ENCODE data around the gene SAP130. TPM values are rescaled to one million over a fixed set of nuclear protein-coding genes. Genes with fewer than 3 reads are reported as not detected.

Gene SAP130
- total RNA-seq, 1 experiment from 2014 or later, result 6.9 TPM

DNA sequence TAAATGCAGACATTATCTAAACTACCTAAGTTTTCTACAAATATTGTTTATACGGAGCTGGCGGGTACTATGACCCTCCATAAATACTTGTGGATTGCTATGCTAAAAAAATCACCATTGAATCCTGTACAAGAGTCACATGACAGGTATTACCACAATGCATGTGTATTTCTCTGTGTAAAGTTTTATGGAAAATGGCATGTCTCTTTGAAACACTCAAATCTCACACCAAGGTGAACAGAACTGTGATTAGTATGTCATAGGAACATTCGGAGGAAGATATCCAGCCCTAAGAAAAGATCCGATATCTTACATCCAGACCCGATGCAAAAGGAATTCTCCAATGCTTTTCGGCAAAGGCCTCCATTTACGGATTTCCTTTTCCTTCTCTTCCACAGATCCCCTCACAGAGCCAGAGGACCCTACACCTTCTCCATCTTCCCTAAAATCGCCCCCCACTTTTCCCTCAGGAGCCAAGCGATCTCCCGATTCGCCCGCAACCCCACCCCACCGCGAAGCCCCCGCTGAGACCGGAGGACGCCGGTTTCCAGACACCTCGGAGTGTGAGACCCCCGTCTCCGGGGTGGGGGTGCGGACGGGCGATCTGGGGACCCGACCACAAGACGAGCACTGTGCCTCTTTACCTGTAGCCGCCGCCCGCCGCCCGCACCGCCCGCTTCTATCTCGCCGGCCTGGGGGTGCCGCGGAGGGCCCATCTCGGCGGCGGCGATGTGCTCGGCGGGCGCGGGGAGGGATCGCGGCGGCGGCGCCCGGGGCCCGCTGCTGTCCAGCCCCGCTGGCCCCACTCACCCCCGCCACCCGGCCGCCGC is 1.2 kb downstream of the SAP130 start:
- DNase-seq (ENCODE audit: low read depth), result no peak

DNA sequence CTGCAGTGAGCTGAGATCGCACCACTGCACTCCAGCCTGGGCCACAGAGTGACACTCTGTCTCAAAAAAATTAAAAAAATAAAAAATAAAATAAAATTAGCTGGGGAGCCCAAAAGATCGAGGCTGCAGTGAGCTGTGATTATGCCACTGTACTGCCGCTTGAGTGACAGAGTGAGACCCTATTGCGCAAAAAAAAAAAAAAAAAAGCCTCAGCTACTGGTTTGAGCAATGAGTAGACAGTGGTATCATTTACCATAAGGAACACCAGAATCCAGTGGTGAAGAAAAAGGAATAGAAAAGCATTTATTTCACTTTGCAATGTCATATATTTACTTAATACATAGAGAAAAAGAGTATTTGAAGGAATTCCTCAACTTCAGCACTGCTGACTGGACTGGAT is 3.0 kb downstream of the SAP130 start:
- no peak for DNase-seq (ENCODE audit: low read depth)

DNA sequence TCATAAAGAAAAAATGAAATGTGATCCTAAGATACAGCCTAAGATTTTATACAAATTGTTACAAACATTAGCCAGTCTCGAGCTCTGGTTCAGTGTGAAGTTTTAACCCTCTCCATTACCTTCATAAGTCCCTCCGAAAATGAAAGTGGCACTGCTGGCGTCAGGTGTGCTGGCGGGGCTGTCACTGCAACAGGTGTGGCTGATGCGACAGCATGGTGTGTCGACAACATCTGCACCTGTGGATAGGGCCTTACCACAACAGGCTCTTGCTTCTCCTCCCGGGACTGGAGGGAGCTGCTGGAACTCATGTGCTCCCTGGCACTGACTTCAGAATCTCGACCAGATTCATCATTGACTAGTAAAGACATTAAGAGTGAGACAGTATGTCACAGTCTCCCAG is 10.3 kb downstream of the SAP130 start:
- no peak for DNase-seq (ENCODE audit: low read depth)

DNA sequence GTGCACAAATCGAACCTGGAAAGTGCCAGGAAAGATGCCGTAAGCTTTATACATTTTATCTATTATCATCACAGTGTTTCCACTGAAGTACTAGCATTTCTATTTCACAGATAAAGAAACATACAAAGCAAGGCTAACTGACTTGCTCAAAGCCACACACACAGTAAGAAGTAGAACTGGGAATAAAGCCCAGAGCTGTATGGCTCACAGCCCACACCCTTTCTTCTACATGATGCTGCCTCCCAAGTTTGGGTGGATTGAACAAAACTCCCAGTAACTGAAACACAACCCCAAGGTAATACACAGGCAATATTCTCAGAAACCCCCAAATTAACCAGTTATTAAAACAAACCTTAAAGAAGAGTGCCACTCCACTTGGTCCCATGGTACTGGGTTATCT is 11.2 kb downstream of the SAP130 start:
- DNase-seq (ENCODE audit: low read depth), result no peak

DNA sequence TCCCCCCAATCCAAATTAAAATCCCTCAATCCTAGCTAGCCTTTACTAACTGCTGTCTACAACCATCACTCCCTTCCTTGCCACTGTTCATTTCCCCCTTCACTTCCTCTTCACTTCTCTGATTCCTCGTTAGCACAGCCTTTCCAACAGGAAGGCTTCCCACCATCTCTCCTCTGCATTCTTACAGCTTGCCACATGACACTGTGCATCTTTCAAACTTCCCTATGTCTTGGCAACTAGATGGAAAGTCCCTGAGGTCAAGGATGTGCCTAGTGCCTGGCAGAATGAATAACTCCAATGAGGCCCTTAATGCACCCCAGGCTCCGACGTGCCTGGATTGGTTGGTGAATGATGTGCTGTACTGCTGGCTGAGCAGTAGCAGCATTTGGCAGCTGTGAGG is 15.2 kb downstream of the SAP130 start:
- no peak for DNase-seq (ENCODE audit: low read depth)

DNA sequence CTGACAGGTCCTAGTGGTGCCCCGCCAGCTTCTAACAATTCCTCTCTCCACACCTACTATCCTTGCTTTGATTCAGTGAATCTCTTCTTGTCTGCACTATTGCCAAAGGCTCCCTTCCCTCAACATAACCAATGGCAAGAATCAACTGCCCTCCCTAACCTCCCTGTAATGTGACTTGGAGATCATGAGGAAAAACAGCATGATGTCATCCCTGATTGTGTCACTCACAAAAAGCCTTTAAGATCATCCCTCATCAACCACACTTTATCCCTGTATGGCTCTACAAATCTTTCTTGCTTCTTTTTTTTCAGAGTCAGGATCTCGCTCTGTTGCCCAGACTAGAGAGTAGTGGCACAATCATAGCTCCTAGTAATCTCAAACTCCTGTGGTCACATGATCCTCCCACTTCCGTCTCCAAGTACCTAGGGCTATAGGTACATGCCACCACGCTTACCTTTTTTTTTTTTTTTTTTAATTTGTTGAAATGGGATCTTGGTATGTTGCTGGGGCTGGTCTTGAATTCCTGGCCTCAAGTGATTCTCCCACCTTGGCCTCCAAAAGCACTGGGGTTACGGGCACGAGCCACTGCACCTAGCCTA is 19.7 kb downstream of the SAP130 start:
- DNase-seq (ENCODE audit: low read depth), result no peak

DNA sequence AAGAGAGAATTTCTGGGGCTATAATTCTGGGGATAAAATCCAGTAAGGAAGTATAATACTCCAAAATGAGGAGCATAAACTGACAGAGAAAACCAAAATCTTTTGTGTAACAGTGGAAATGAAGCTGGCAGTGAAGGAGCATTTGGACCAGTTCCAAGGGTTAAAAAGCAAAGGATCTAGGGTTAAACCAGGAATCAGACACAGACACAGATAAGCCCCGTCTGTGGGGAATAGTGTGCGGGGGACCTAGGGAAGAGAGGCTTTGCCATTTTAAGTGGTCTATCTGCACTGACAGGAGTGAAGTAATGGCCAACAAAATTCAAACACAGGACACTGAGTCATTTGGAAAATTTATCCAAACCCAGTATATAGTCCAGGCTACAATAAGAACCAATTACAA is 23.4 kb downstream of the SAP130 start:
- no peak for DNase-seq (ENCODE audit: low read depth)

DNA sequence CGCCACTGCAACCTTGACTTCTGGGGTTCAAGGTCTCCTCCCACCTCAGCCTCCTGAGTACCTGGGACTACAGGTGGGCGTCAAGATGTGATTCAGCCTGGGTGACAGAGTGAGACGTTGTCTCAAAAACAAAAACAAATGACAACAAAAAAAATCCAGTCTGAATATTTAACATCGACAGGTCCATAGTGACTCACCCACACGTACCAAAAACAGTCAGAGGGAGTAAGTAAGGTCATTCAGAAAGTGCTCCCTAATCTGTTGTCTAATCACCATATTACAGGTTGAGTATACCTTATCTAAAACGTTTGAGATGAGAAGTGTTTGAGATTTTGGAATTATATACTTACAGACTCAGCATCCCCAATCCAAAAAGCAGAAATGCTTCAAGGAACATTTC is 24.4 kb downstream of the SAP130 start:
- DNase-seq (ENCODE audit: low read depth), result no peak

DNA sequence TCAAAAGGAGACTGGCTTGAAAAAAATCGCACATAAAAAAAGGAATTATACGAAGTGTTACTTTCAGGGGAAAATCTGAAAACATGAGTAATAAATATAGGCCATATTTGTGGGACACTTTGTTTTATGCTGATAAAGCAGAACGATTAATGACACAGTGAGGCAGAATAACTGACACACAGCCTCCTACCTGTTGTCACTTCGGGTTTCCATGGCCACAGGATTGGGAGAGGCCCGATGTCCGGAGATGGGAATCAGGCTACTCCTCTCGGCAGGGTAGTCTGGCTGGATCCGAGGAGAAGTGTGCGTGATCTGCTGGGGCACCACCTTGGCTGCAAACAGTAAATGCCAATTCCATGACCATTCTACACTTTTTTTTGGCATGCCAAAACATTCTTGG is 31.7 kb downstream of the SAP130 start:
- no peak for DNase-seq (ENCODE audit: low read depth)

DNA sequence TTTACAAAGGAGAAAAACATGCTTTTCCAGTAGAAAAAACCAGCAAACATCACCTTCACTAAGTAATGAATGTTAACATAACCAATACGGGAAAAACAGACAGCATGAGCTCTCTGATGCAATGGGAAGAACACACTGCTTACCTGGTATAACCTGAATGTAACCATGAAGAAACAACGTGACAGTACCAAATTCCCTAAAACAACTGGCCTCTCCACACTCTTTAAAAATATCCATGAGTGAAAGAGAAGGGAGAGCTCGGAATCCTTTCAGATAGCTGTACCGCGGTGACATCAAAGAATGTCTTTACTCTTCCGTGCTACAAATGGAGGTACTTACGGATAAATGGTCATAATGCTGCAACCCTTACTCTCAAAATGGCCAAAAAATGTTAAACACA is 32.1 kb downstream of the SAP130 start:
- no peak for DNase-seq (ENCODE audit: low read depth)

DNA sequence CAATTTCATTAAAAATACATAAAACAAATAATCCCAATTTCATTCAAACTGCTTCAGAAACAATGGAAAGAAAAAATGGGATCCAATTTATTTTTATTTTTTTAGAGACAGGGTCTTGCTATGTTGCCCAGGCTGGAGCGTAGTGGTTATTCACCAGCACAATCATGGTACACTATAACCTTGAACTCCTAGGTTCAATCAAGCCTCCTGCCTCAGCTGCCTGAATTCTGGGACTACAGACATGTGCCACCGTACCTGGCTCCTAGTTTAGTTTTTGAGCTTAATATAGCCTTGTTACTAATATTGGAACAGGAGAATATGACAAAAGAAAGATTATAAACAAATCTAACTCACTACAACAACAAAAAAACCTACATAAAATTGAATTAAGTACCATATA is 34.2 kb downstream of the SAP130 start:
- no peak for DNase-seq (ENCODE audit: low read depth)

DNA sequence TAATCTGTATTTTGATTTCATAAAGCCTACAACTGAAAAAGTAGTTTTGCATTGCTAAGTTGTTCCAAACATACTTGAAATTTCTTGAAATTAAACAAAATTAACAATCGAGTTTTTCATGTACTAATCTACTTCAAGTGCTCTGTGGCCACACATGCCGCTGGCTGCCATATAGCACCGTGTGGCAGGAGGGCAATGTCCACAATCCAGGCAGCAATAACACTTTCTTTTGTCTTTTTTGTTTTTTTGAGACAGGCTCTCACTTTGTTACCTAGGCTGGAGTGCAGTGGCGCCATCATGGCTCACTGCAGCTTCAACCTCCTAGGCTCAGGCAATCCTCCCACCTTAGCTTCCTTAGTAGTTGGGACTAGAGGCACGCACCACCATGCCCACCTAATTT is 36.1 kb downstream of the SAP130 start:
- no peak for DNase-seq (ENCODE audit: low read depth)

DNA sequence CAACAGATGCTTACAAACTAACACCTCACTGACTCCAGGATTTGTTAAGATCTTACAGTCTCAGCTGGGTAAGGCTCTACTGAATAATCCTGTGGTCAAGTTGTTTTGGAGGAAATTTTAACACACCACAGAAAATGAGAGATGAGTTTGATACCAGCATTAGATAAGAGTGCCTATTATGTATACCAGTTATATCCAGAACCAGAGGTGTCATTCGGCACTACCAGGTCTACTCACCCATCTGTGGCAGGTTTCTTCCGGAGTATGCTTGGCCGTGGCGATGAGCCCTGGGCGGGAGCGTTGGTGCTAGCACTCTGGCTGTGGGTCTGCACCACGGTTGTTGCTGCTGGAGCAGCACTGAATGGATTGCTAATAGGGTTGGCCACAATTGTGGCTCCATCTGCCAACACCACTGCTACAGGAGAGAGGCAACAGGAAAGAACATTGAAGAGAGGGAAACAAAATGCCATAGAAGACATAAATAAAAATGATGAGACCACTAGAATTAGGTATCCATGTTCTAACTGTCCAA is 41.2 kb downstream of the SAP130 start:
- DNase-seq (ENCODE audit: low read depth), result no peak

DNA sequence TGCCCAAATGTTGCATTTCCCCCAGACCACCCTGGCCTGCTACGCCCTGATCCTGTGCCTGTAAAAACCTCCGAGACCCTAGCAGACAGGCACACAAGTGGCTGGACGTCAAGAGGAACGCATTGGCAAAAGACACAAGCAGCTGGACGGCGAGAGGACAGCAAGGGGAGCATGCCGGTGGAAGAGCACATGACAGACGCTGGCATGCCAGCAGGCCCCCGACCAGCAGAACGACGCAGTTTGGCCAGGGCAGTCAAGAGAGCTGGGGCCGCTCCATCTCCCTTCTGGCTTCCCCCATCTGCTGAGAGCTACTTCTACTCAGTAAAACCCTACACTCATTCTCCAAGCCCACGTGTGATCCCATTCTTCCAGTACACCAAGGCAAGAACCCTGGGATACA is 42.1 kb downstream of the SAP130 start:
- no peak for DNase-seq (ENCODE audit: low read depth)

DNA sequence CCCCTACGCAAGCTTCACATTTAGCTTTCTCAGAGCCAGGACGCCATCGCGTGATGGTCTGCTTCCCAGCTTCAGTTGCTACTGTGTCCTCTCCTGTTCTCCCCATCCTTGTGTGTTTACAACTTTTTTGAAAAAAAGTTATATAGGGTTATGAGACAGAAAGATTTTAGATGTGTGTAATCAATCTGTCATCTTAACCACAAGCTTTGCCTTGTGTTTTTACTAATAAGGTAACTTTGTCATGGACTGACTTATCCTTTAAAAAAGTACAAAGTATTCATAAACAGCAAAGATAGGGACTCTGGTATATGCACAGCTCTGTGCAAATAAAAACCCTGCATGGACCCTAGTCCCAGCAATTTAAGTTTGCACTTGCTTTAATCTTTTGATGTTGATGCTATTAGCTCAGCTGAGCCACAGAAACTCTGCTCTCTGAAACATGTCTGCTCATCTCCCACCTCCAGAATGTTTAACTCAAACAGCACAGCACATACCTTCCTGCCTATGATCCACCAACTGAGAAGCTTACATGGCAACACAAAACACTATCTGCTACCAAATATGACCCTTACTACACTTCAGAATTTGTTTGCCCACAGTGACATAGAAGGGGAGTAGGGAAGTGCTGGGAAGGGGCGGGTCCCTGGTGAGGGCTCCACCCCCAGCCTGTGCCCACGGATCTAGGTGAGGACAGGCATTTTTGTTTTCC is 42.7 kb downstream of the SAP130 start:
- DNase-seq (ENCODE audit: low read depth), result no peak

DNA sequence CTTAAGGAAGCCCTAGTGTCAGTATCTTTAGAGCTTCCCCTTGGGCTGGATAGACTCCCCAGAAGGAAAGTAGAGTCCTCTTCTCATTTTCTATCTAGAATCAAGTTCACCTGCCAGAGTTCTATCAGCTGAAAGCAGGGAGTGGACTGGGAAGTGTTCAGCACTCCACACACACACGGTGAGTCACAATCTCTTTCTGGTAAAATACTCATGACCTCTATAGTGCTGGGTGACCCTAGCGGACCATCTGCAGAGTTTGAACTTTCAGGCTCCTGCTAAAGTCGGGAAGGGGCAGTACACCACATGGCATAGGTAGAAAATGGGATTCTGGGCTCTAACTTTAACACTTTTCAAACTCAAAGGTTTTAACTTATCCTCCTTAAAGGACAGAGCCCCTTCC is 43.3 kb downstream of the SAP130 start:
- DNase-seq (ENCODE audit: low read depth), result no peak

DNA sequence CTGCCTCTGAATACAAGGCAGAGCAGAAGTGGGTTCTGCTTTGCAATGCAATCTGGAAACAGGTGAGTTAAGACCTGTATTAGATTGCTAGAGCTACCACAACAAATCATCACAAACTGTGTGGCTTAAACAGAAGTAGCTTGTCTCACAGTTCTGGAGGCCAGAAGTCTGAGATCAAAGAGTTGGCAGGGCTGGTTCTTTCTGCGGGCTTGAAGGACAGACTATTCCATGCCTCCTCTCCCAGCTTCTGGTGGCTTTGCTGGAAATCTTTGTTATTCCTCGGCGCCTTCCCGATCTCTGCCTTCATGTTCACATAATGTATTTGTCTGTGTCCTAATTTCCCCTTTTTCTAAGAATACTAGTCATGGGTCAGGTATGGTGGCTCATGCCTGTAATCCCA is 58.4 kb downstream of the SAP130 start:
- DNase-seq (ENCODE audit: low read depth), result no peak

DNA sequence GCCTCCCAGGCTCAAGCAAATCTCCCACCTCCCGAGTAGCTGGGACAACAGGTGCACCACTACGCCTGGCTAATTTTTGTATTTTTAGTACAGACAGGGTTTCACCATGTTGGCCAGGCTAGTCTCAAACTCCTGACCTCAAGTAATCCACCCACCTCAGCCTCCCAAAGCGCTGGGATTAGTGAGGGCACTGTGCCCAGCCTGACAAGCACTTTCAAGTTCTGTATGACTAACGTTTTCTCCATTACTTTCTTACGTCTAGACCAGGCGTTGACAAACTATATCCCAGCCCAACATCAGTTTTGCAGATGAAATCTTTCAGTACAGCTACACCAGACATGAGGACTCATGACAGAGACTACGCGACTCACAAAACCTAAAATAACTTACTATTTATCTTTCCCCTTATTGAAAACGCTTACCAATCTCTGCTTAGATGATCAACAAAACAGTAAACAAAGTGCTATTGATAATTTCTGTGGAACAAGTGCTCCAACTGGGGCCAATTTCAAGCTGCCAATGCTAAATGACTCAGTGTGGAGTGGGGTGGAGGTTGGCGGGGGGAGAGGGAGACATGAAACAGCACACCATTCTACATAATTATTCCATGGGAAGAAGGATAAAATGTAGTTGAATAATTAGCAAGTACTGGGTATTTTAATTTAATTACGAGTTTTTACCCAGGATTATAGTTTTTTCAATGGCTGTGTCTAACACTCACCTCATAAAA is 59.1 kb downstream of the SAP130 start:
- no peak for DNase-seq (ENCODE audit: low read depth)

DNA sequence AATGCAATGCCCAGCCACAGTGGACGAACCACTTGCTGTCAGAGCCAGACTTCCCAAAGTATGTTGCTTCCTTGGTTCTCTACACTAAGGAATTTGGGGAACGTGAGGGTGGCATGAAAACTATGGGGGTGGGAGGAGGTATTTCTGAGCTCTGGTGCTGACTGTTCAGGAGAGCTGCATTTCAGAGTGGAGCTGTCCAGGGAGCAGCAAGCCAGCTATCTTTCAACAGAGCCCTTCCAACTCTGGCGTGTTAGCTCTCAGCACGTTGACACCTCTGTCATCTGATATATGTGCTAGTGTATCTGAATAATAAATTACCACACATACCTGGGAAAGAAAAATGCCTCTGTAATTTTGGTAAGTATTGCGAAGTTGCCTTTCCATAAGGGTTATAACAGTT is 66.1 kb downstream of the SAP130 start:
- DNase-seq (ENCODE audit: low read depth), result no peak

DNA sequence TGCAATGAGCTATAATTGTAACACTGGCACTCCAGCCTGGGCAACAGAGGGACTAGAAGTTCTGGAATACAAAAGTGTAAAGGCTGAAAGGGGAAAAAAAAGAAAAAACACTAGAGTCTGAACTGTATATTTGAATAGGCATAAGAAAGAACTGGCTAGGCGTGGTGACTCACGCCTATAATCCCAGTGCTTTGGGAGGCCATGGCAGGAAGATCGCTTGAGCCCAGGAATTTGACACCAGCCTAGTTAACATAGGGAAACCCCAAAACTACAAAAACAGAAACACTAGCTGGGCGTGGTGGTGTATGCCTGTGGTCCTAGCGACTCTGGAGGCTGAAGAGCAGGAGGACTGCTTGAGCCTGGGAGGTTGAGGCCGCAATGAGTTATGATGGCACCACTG is 70.6 kb downstream of the SAP130 start:
- peak; percentile 50 for DNase-seq (ENCODE audit: low read depth)

DNA sequence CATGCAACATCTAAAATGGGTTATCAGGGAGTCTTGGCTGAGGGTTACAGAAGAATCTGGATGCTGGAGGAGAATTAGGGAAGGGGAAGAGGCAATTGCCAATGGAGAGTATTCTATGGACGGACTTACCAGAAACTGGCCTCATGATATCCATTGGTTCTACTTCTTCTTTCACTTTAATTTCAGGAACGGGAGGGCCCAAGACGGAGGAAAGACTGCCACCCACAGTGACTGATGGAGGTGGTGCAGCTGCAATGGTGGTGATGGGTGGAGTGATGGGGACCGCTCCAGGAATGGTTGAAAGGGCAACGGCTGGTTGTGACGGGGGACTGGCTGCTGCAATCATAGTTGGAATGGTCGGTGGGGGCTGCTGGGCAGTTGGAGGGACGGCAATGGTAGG is 73.0 kb downstream of the SAP130 start:
- DNase-seq (ENCODE audit: low read depth), result no peak

DNA sequence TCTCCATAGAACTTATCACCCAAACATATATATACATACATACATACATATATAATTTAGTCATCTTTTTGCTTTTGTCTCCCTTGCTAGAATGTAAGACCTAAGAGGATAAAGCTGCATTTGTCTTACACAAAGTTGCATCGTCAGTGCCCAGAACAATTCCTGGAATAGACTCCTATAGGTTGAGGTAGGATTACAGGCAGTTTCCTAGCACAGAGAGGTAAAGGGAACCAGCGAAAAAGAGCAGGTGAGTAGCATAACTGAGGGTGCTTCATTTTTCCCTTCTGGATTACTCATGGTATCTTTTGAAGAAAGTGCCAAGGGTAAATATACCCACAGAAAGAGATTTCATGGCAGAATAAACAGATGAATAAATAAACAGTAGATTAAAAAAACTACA is 74.0 kb downstream of the SAP130 start:
- no peak for DNase-seq (ENCODE audit: low read depth)

Data from Daoy (cell line).